Neuronal stem cell (in vitro differentiated cells): ENCODE results near the gene IL12RB1.

Experiments used
- DNase-seq: peaks from one replicate; pipeline ENCODE4 v3.0.0-alpha.2; 2013; ENCODE audit warnings: low spot score
- H2AFZ ChIP-seq: one replicate; pipeline ENCODE4 v1.6.1; 2013; ENCODE audit warnings: mild to moderate bottlenecking, low read length, inconsistent platforms
- H2AK5ac ChIP-seq: 2 replicates; pipeline ENCODE4 v1.6.1; 2013; ENCODE audit warnings: low read depth, mild to moderate bottlenecking, inconsistent platforms, low read length, moderate library complexity, mixed read lengths
- H2BK120ac ChIP-seq: 2 replicates; pipeline ENCODE4 v1.6.1; 2013; ENCODE audit warnings: low read depth, mild to moderate bottlenecking, inconsistent platforms, low read length, moderate library complexity, mixed read lengths
- H2BK12ac ChIP-seq: one replicate; pipeline ENCODE4 v1.6.1; 2013; ENCODE audit warnings: low read length, inconsistent platforms
- H2BK15ac ChIP-seq: 2 replicates; pipeline ENCODE4 v1.6.1; 2013; ENCODE audit warnings: mild to moderate bottlenecking, low read length, inconsistent platforms, mixed read lengths
- H2BK5ac ChIP-seq: one replicate; pipeline ENCODE4 v1.6.1; 2013; ENCODE audit warnings: inconsistent platforms, mild to moderate bottlenecking, low read length, moderate library complexity
- H3K14ac ChIP-seq: one replicate; pipeline ENCODE4 v1.6.1; 2013; ENCODE audit warnings: low read length, inconsistent platforms
- H3K18ac ChIP-seq: 2 replicates; pipeline ENCODE4 v1.6.1; 2013; ENCODE audit warnings: low read length, inconsistent platforms
- H3K23ac ChIP-seq: 2 replicates; pipeline ENCODE4 v1.6.1; 2013; ENCODE audit warnings: low read depth, mild to moderate bottlenecking, mixed read lengths, low read length, inconsistent platforms; ENCODE audit not compliant: poor library complexity
- H3K27ac ChIP-seq: replicated peaks from 3 replicates; pipeline ENCODE4 v1.5.1; 2013; ENCODE audit warnings: low read length, inconsistent platforms
- H3K27me3 ChIP-seq, 3 experiments: 2 replicates each; pipeline ENCODE4 v1.6.1; 2013; ENCODE audit warnings: low read length in 3 of 3, mild to moderate bottlenecking in 2 of 3, inconsistent platforms in 1 of 3, low read depth in 1 of 3, mixed read lengths in 1 of 3, moderate library complexity in 1 of 3; ENCODE audit not compliant: control insufficient read depth in 3 of 3, insufficient read depth in 3 of 3
- H3K36me3 ChIP-seq, 2 donors: replicated peaks in 1 of 2; 2 replicates each; pipeline ENCODE4 v1.6.1; 2013; ENCODE audit warnings: low read length in 2 of 2; ENCODE audit not compliant: control insufficient read depth in 2 of 2, insufficient read depth in 2 of 2
- H3K4ac ChIP-seq: 2 replicates; pipeline ENCODE4 v1.6.1; 2013; ENCODE audit warnings: inconsistent platforms, mild to moderate bottlenecking, low read length, moderate library complexity
- H3K4me1 ChIP-seq, 2 donors: 1 replicate in 1 of 2; 2 replicates in 1 of 2; pipeline ENCODE4 v1.6.1; 2013; ENCODE audit warnings: low read length in 2 of 2, low read depth in 1 of 2; ENCODE audit not compliant: control insufficient read depth in 2 of 2, insufficient read depth in 1 of 2
- H3K4me2 ChIP-seq: one replicate; pipeline ENCODE4 v1.6.1; 2013; ENCODE audit warnings: mild to moderate bottlenecking, low read length, inconsistent platforms; ENCODE audit not compliant: insufficient read depth, poor library complexity, severe bottlenecking
- H3K4me3 ChIP-seq, 2 donors: 2 replicates each; pipeline ENCODE4 v1.5.1; 2013; ENCODE audit warnings: low read length in 2 of 2, mild to moderate bottlenecking in 2 of 2, inconsistent platforms in 1 of 2, moderate library complexity in 1 of 2
- H3K79me1 ChIP-seq: one replicate; pipeline ENCODE4 v1.6.1; 2013; ENCODE audit warnings: low read depth, mild to moderate bottlenecking, inconsistent platforms, low read length, moderate library complexity
- H3K9ac ChIP-seq: one replicate; pipeline ENCODE4 v1.6.1; 2013; ENCODE audit warnings: mild to moderate bottlenecking, low read depth, low read length, inconsistent platforms; ENCODE audit not compliant: poor library complexity
- H3K9me3 ChIP-seq, 2 donors: replicated peaks in 1 of 2; 2 replicates each; pipeline versions ENCODE3 to v1.6.1; 2013; ENCODE audit warnings: low read length in 2 of 2, mild to moderate bottlenecking in 2 of 2, inconsistent platforms in 1 of 2, low read depth in 1 of 2, mixed read lengths in 1 of 2, moderate library complexity in 1 of 2; ENCODE audit not compliant: control insufficient read depth in 2 of 2, insufficient read depth in 1 of 2
- H4K8ac ChIP-seq: one replicate; pipeline ENCODE4 v1.6.1; 2013; ENCODE audit warnings: low read depth, mild to moderate bottlenecking, inconsistent platforms, low read length, moderate library complexity
- H4K91ac ChIP-seq: one replicate; pipeline ENCODE4 v1.6.1; 2013; ENCODE audit warnings: low read length, low read depth, mild to moderate bottlenecking, inconsistent platforms; ENCODE audit not compliant: poor library complexity
- WGBS, 2 donors: extraction: QIAGEN DNeasy Blood & Tissue Kit; methylation state at CpG; one replicate each; pipeline ENCODE4 v1.1.7; 2013; ENCODE audit warnings: missing lambda C conversion rate in 2 of 2, mixed read lengths in 1 of 2; ENCODE audit not compliant: insufficient read length in 2 of 2, insufficient replicate concordance in 1 of 2; ENCODE audit errors: extremely low coverage in 2 of 2; 5-methylcytosine and 5-hydroxymethylcytosine counted together

Gene IL12RB1

GRCh38 chr19:18074192-18074591 lies 12.5 kb downstream of the IL12RB1 start:
- H3K14ac ChIP-seq = no peak overlapping the region
- H3K4ac ChIP-seq = no peak overlapping the region
- no peak overlapping the region for H3K4me3 ChIP-seq
- no peaks in the 10 kb centered on the region for H3K4me1 ChIP-seq
- H3K9ac ChIP-seq = no peak overlapping the region
- no peak for DNase-seq
- H3K27ac ChIP-seq = no peak overlapping the region
- no peak overlapping the region for H3K23ac ChIP-seq
- H2BK15ac ChIP-seq = no peak overlapping the region
- no peak overlapping the region for H3K18ac ChIP-seq
- no CpG with 5 or more reads among the region's 9 CpGs for WGBS, 2 donors
- peaks cover 0 to 4% (median 0%) of the 10 kb centered on the region in 3 experiments for H3K27me3 ChIP-seq
- H4K91ac ChIP-seq = no peak overlapping the region
- no peak overlapping the region for H2AK5ac ChIP-seq
- no peaks in the 10 kb centered on the region for H3K36me3 ChIP-seq
- H4K8ac ChIP-seq = no peak overlapping the region
- peaks cover 1% of the 10 kb centered on the region for H3K79me1 ChIP-seq
- H2BK12ac ChIP-seq = no peak overlapping the region
- no peak overlapping the region for H2BK120ac ChIP-seq
- no peaks in the 10 kb centered on the region for H3K9me3 ChIP-seq
- no peak overlapping the region for H3K4me2 ChIP-seq
- H2BK5ac ChIP-seq = no peak overlapping the region
- no peak overlapping the region for H2AFZ ChIP-seq

DNA sequence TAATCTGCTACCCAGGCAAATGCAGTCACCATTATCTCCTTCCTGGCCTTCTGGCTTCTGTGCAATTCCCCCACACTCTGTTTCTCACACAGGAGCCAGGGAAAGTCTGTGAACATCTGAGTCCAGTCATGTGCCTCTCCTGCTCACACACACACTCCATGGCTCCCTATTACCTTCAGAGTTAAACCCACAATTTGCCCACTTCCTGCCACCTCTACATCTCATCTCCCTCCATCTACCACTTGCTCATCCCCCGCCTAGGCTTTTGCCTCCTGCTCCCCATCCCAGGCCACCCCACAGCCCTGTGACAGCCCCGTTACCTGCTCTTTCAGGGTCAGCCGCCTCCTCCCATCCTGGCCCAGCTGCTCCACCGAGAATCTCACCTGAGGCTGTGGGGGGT lies 13.5 kb downstream of the IL12RB1 start:
- no peak for DNase-seq
- no CpG with 5 or more reads among the region's 4 CpGs for WGBS, 2 donors
- Histone ChIP-seq H3K4me3 (no peak overlapping the region), H3K36me3 (no peaks in the 10 kb centered on the region), H3K18ac (no peak overlapping the region), H3K23ac (no peak overlapping the region), H3K4me2 (no peak overlapping the region), H3K27ac (no peak overlapping the region), H2AK5ac (no peak overlapping the region), H2BK12ac (no peak overlapping the region), H3K79me1 (peaks cover 1% of the 10 kb centered on the region), H2BK120ac (no peak overlapping the region), H4K91ac (no peak overlapping the region), H3K9ac (no peak overlapping the region), H2BK15ac (no peak overlapping the region), H3K4me1 (no peaks in the 10 kb centered on the region), H3K9me3 (no peaks in the 10 kb centered on the region), H3K4ac (no peak overlapping the region), H2BK5ac (no peak overlapping the region), H3K14ac (no peak overlapping the region), H4K8ac (no peak overlapping the region), H2AFZ (no peak overlapping the region), H3K27me3 (peaks cover 0 to 8% (median 0%) of the 10 kb centered on the region in 3 experiments)

DNA sequence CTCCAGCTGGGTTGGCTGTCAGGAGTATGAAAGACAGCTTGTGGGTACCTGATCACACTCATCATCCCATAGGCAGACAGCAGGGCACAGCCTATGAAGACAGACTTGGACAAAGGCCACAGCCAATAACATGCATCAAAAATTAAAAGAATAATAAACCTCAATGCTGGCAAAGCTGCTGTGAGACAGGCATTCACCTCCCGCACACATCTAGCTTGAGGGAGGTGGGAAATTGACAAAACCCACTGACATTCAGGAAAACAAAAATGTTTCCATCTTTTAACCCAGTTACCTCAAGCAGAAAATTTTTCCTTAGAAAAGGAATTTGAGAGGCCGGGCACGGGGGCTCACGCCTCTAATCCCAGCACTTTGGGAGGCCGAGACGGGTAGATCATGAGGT lies 14.4 kb downstream of the IL12RB1 start:
- Histone ChIP-seq H3K4ac (no peak overlapping the region), H3K23ac (peak overlapping the region; percentile 83), H3K27me3 (peaks cover 0 to 8% (median 0%) of the 10 kb centered on the region in 3 experiments), H3K14ac (no peak overlapping the region), H3K18ac (no peak overlapping the region), H2BK15ac (no peak overlapping the region), H3K4me3 (peak overlapping the region in 1 of 2 donors; percentile 64), H3K4me2 (no peak overlapping the region), H2AFZ (no peak overlapping the region), H2AK5ac (no peak overlapping the region), H4K91ac (no peak overlapping the region), H2BK12ac (no peak overlapping the region), H2BK5ac (no peak overlapping the region), H3K27ac (no peak overlapping the region), H3K36me3 (no peaks in the 10 kb centered on the region), H2BK120ac (no peak overlapping the region), H3K9me3 (no peaks in the 10 kb centered on the region), H3K9ac (no peak overlapping the region), H3K4me1 (no peaks in the 10 kb centered on the region), H4K8ac (no peak overlapping the region), H3K79me1 (peaks cover 1% of the 10 kb centered on the region)
- DNase-seq = no peak
- WGBS, 2 donors = no CpG with 5 or more reads among the region's 6 CpGs

- Histone ChIP-seq H2AK5ac (peak overlapping the region; percentile 94), H2BK12ac (no peak overlapping the region), H3K4me1 (no peaks in the 10 kb centered on the region), H3K4me3 (peak overlapping the region in 1 of 2 donors; percentile 54), H3K14ac (peak overlapping the region; percentile 71), H2AFZ (no peak overlapping the region), H3K18ac (no peak overlapping the region), H4K91ac (no peak overlapping the region), H3K9me3 (peaks cover 0 to 3% of the 10 kb centered on the region in 2 donors), H3K36me3 (no peaks in the 10 kb centered on the region), H3K4ac (no peak overlapping the region), H3K27me3 (peaks cover 0 to 8% (median 0%) of the 10 kb centered on the region in 3 experiments), H3K4me2 (no peak overlapping the region), H3K27ac (no peak overlapping the region), H2BK5ac (no peak overlapping the region), H4K8ac (no peak overlapping the region), H3K9ac (no peak overlapping the region), H3K23ac (no peak overlapping the region), H2BK120ac (no peak overlapping the region), H3K79me1 (peaks cover 1% of the 10 kb centered on the region), H2BK15ac (peak overlapping the region; percentile 58)
- DNase-seq = no peak
- no CpG with 5 or more reads among the region's 11 CpGs for WGBS, 2 donors
Measured at GRCh38 chr19:18070181-18070580, 16.6 kb downstream of the IL12RB1 start.
